ENCODE measurements around the gene ECHDC1. TPM values are rescaled to one million over a fixed set of nuclear protein-coding genes. Genes with fewer than 3 reads are reported as not detected.

The ECHDC1 gene
- total and polyA plus RNA-seq, 2 of the 8 experiments (the other 6 are each of a cell fraction or from before 2014, with no cell fraction given): 11.3 to 60.5 TPM

DNA sequence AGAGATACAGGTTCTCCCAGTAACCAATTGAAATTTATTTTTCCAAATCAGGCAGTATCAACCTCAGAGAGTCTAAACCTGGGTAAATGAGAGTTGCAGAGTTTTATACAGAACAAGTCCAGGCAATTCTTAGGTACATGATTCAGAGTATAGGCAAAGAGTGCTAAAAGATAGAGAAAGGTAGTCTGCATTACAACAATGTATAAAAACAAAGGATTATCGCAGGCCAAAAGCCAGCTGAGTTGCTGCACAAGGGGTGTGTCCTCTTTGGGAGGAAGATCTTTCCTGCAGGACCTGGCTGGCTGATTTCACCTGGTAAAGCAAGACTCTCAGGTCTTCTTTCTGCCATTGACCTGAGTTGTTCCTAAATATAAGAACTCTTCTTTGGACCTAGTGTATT is 48.9 kb upstream of the ECHDC1 start:
- Histone ChIP-seq H3K18ac (ENCODE audit: extremely low read depth, low read length) (no peak overlapping the region), H3K14ac (ENCODE audit: insufficient read length) (no peak overlapping the region), H4K20me1 (replicated peaks in 1 of 2; ENCODE audit: control insufficient read depth in 1 of 2, insufficient read depth in 2 of 2, low read length in 2 of 2) (no peaks in the 10 kb centered on the region), H2BK20ac (ENCODE audit: low read length) (no peak overlapping the region), H2AK5ac (ENCODE audit: low read depth, low read length) (no peak overlapping the region), H3K4ac (replicated peaks; ENCODE audit: insufficient read length, low read depth, low read length) (no peak overlapping the region), H3K4me1 (replicated peaks in 1 of 4; ENCODE audit: control insufficient read depth in 3 of 4, insufficient read depth in 4 of 4, low read length in 3 of 4) (no peaks in the 10 kb centered on the region), H2BK12ac (ENCODE audit: low read depth, low read length) (no peak overlapping the region), H2AFZ (ENCODE audit: low read length) (no peak overlapping the region), H4K5ac (ENCODE audit: insufficient read length, low read depth, low read length) (no peak overlapping the region), H2BK120ac (replicated peaks; ENCODE audit: low read depth, low read length) (no peak overlapping the region), H3K36me3 (ENCODE audit: control insufficient read depth in 2 of 4, insufficient read depth in 4 of 4, low read length in 3 of 4) (no peaks in the 10 kb centered on the region), H2BK5ac (ENCODE audit: low read depth, low read length) (no peak overlapping the region), H3K56ac (replicated peaks; ENCODE audit: insufficient read length, low read depth, low read length) (no peak overlapping the region), H3K79me1 (ENCODE audit: low read depth, low read length) (no peaks in the 10 kb centered on the region), H3K79me2 (ENCODE audit: control insufficient read depth in 1 of 2, insufficient read depth in 2 of 2, low read length in 2 of 2) (no peaks in the 10 kb centered on the region), H2BK15ac (ENCODE audit: low read length) (no peak overlapping the region), H3K9me3 (ENCODE audit: insufficient read depth in 2 of 2, low read depth in 1 of 2, low read length in 1 of 2) (no peaks in the 10 kb centered on the region), H4K8ac (ENCODE audit: extremely low read depth, insufficient read depth, low read length) (no peak overlapping the region), H3K27me3 (replicated peaks in 1 of 4; ENCODE audit: control insufficient read depth in 3 of 4, extremely low read depth in 1 of 4, insufficient read depth in 3 of 4, low read length in 3 of 4) (no peaks in the 10 kb centered on the region; a peak in 1 of 7 replicates), H3K4me3 (ENCODE audit: extremely low read depth in 1 of 4, insufficient read depth in 2 of 4, low read depth in 3 of 4, low read length in 4 of 4) (no peak overlapping the region), H3K4me2 (ENCODE audit: insufficient read depth in 1 of 2, low read depth in 2 of 2, low read length in 2 of 2) (no peak overlapping the region), H3K9ac (replicated peaks in 1 of 4; ENCODE audit: extremely low read depth in 1 of 4, low read depth in 3 of 4, low read length in 3 of 4) (no peak overlapping the region), H4K91ac (replicated peaks; ENCODE audit: insufficient read length, low read length) (no peak overlapping the region), H3K27ac (ENCODE audit: low read depth, low read length) (no peak overlapping the region), H3K23me2 (ENCODE audit: low read depth, low read length) (no peaks in the 10 kb centered on the region), H3K23ac (ENCODE audit: insufficient read length) (no peak overlapping the region)
- POLR2A ChIA-PET (ENCODE audit: partially characterized antibody): no interaction called here
- CTCF ChIA-PET (ENCODE audit: partially characterized antibody): no interaction called here
- 83% methylated on average over 1 of the region's 1 CpG; no CpG with 5 or more reads in 1 of the 2 experiments for WGBS, 2 experiments (ENCODE audit: extremely low coverage in 1 of 2, insufficient coverage in 1 of 2, insufficient read length in 1 of 2, insufficient replicate concordance in 2 of 2, low coverage in 1 of 2, low lambda C conversion rate in 2 of 2, missing lambda C conversion rate in 1 of 2)
- FAIRE-seq (no peak), DNase-seq (ENCODE audit: low read depth in 1 of 2, low spot score in 2 of 2) (no peak)
- TF ChIP-seq, protein P1, sequence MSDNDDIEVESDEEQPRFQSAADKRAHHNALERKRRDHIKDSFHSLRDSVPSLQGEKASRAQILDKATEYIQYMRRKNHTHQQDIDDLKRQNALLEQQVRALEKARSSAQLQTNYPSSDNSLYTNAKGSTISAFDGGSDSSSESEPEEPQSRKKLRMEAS (IDR thresholded peaks at IDR 0.05): no peak
- TF ChIP-seq CHD2 (IDR thresholded peaks at IDR 0.05; ENCODE audit: low read length): no peak
- no peak for TF ChIP-seq HDAC6 (IDR thresholded peaks at IDR 0.05; ENCODE audit: low read depth, low read length)
